ENCODE measurements around the gene VEPH1.

VEPH1 gene

DNA sequence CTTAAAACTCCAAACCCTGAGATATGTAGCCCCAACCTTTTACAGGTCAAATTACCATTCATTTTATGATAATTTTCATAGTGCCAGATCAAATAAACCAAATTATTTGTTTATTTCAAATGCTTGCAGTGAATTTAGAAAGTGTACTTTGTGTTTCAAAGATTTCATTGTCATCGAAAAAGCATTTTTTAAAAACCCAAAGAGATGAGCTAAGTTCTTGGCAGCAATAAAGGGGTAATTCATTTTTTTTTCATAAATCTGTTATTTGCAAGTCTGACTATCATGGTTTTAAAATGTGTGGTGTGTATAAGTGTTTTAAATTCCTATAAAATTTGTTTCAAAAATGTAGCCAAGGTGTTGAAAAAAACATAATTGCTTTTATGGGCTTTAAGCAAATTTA is 49.4 kb downstream of the VEPH1 start:
- TF ChIP-seq, protein P1, sequence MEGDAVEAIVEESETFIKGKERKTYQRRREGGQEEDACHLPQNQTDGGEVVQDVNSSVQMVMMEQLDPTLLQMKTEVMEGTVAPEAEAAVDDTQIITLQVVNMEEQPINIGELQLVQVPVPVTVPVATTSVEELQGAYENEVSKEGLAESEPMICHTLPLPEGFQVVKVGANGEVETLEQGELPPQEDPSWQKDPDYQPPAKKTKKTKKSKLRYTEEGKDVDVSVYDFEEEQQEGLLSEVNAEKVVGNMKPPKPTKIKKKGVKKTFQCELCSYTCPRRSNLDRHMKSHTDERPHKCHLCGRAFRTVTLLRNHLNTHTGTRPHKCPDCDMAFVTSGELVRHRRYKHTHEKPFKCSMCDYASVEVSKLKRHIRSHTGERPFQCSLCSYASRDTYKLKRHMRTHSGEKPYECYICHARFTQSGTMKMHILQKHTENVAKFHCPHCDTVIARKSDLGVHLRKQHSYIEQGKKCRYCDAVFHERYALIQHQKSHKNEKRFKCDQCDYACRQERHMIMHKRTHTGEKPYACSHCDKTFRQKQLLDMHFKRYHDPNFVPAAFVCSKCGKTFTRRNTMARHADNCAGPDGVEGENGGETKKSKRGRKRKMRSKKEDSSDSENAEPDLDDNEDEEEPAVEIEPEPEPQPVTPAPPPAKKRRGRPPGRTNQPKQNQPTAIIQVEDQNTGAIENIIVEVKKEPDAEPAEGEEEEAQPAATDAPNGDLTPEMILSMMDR (IDR thresholded peaks at IDR 0.05): no peak

DNA sequence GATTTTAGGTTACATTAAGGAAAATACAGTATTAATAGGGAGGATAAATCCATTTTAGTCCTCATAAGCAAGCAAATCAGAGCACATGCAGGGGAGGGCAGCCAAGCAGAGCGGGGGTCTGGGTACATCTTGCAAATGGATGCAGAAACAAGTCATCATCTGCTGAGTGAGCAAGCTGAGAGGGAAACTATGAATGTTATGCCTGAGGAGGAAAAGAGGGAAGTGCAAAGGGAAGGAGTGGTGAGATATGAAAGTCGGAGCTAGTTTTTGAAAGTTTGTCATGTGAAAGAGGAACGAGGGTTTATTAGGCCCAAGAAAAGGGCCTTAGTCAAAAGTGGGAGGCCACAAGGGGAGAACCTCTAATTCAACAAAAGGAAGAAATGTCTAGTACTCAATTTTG is 51.1 kb downstream of the VEPH1 start:
- TF ChIP-seq, protein P1 (IDR thresholded peaks at IDR 0.05): no peak

DNA sequence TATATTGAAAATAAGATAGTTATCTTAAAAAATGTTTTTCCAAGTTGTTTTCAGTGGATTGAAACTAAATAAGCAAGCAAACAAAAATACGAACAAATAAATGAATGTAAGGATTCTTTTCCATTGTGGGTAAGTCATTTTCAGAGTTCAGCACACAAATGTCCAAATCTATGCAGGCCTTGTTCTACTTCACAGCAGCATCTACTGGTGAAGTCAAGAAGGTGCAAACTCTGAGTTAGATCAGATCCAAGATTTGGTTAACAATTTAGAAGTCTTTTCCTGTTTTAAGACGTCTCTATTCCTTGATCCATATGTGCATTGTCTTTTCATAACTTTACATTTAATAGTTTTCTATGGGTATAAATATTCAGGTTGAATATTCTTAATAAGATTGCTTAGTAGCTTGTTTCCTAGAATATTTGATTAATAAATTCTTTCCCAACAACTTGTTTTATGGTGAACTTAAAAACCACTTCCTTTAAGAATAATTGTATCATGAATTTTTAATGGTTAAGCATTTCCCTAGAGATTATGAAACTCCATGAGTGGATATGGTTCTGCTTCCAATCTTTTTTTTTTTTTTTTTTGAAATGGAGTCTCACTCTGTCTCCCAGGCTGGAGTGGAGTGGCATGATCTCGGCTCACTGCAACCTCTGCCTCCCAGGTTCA is 56.1 kb downstream of the VEPH1 start:
- TF ChIP-seq, protein P1 (IDR thresholded peaks at IDR 0.05): peak; percentile 93

DNA sequence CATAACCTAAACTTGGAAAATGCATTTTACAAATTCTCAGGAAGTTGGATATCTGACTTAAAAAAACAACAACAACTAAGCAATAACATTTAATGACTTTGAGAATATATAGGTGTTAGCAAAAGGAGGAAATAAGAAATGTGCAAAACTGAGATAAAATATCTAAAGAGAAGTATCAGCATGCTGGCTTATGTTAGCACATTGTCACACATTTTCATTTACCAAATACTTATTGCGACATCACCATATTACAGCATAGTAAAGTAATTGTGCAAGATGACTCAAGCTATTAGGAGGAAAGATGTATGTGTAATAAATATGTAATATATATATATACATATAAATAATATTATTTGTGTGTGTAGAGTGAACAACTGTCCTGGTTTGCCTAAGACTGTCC is 57.4 kb downstream of the VEPH1 start:
- TF ChIP-seq, protein P1 (IDR thresholded peaks at IDR 0.05): no peak

DNA sequence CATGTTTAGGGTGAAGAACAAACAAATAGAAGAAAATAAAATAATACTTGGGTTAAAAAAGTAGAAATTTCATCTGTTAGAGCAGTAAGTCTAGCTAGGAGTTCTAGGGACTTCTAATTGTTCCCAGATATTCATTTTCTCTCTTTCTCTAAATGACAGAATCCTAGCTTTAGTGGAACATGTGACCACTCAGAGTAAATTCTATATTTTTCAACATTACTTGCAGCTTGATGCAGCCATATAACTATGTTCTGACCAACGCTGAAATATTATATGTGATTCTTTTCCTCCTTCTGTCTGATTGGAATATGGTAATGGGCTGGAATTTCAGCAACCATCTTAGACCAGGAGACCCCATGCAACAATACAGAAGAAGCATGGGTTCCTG is 58.4 kb downstream of the VEPH1 start:
- TF ChIP-seq, protein P1 (IDR thresholded peaks at IDR 0.05): no peak

DNA sequence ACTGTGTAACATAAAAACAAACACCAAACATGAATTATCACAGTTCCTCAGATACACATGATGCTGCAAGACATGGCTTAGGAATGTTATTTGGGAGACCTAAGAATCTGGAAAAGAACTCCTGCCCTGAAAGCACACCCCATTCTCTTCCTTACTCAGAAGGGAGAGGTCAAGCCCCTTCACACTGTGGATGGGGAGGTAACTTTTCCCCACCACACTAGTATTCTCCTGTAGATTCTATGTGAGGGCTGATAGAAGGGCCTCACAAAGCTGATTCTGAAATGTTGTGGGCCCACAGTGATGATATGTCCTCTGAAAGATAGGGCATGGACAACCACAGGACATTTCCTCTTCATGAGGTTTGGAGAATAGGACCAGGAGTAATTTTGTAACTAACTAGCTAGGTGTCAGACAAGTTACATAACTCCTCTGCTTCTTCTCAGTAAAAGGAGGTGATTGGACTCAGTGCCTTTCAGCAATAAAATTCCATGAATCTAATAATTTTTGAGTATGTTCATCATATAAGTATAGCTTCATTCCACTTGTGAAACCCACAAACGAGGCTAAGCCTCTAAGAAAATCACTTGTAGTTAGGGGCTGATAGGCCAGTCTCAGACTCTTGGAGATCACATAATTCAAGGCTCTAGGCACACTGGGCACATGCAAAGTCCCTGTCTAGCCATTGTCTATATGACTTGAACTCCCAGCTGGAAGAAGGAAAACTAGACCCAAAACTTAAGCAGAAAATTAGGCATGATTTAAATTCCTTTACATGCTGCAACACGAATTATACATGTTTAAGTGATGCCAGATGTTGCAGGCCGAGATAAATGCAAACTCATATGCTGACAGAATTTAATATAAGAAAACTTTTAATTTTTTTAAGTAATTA is 59.1 kb downstream of the VEPH1 start:
- TF ChIP-seq, protein P1 (IDR thresholded peaks at IDR 0.05): no peak

DNA sequence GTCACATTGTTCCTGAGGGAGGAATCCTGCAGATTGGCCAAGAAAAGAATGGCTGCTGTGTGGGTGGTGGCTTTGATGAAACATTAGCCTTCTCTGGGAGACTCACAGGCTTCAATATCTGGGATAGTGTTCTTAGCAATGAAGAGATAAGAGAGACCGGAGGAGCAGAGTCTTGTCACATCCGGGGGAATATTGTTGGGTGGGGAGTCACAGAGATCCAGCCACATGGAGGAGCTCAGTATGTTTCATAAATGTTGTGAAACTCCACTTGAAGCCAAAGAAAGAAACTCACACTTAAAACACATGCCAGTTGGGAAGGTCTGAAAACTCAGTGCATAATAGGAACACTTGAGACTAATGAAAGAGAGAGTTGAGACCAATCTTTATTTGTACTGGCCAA is 60.5 kb downstream of the VEPH1 start:
- TF ChIP-seq, protein P1 (IDR thresholded peaks at IDR 0.05): no peak

Measured in LNCAP (cell line).